GM12892 (cell line): ENCODE measurements around the gene TMEM187. TPM values are rescaled to one million over a fixed set of nuclear protein-coding genes. Genes with fewer than 3 reads are reported as not detected.

ENCODE experiments used
- DNase-seq: peaks from one replicate; pipeline ENCODE4 v3.0.0; 2011; ENCODE audit not compliant: insufficient read length
- FAIRE-seq: peaks from 2 replicates; lab custom pipeline; 2011; peaks lifted over from hg19 to GRCh38; lab: Jason Lieb, UNC
- POLR2A ChIP-seq: IDR thresholded peaks from 2 replicates; pipeline ENCODE4 v1.6.1; 2011; ENCODE audit warnings: low read depth, low read length, control low read depth
- POLR2AphosphoS5 ChIP-seq: IDR thresholded peaks from 2 replicates; pipeline ENCODE4 v1.6.1; 2011; ENCODE audit warnings: low read depth, low read length, control low read depth
- TAF1 ChIP-seq: IDR thresholded peaks from 2 replicates; pipeline ENCODE4 v1.6.1; 2011; ENCODE audit warnings: low read depth, mild to moderate bottlenecking, control low read depth, low read length, borderline replicate concordance
- polyA plus RNA-seq: library from polyadenylated mRNA; unstranded; fragments of >200 nt; gene quantifications from one replicate; pipeline ENCODE4 v1.2.1, GENCODE V29; 2012; ENCODE audit warnings: missing spikeins, inconsistent platforms; ENCODE audit not compliant: missing spikeins

TMEM187 gene, protein sequence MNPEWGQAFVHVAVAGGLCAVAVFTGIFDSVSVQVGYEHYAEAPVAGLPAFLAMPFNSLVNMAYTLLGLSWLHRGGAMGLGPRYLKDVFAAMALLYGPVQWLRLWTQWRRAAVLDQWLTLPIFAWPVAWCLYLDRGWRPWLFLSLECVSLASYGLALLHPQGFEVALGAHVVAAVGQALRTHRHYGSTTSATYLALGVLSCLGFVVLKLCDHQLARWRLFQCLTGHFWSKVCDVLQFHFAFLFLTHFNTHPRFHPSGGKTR
- polyA plus RNA-seq, result 2.2 TPM

DNA sequence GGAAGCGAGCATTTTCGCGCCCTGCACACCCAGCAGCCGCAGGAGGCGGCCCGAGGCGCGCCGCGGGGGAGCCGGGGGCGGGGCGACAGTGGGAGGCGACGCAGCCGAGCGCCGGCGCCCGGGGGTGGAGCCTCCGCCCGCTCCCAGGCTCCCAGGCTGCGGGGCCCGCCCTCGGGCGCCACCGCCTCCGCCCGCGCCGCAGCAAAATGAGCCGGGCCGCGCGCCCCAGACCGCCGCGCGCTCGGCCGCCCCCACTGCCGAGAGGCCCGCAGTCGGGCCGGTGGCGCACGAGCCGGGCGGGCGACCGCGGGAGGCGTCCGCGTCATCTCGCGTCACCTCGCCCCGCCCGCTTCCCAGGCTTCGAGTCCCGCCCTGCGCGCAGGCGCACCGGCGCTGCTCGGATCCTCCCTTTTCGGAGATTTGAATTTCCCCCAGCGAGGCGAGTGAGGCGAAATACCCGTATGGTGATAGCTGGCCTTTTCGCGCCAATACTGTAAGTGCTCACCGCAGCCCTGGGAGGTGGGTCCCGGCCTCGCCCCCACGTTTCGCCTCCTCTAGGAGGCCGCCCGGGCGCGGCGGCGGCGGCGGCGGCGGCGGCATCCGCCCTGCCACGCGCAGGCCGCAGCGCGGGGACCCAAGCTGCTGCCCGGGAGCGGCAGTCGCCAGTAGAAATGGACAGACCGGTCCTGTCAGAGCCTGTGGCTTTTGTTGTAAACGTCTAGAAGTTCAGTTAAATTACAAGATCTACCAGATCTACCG lies at the start of gene TMEM187:
Gene TMEM187, plus strand, starts transcription at position 387 of the 759 bp plus-strand sequence. CDS start 9,309 bp downstream, outside the sequence.
- FAIRE-seq (no peak), DNase-seq (peak; percentile 93)
- TF ChIP-seq POLR2A (peak; percentile 70; the same call in 1 of the 2 replicates), TAF1 (no peak; the same call in 1 of the 2 replicates), POLR2AphosphoS5 (0 out of 2 replicates have a peak, but pooled peaks have one; percentile 10)

DNA sequence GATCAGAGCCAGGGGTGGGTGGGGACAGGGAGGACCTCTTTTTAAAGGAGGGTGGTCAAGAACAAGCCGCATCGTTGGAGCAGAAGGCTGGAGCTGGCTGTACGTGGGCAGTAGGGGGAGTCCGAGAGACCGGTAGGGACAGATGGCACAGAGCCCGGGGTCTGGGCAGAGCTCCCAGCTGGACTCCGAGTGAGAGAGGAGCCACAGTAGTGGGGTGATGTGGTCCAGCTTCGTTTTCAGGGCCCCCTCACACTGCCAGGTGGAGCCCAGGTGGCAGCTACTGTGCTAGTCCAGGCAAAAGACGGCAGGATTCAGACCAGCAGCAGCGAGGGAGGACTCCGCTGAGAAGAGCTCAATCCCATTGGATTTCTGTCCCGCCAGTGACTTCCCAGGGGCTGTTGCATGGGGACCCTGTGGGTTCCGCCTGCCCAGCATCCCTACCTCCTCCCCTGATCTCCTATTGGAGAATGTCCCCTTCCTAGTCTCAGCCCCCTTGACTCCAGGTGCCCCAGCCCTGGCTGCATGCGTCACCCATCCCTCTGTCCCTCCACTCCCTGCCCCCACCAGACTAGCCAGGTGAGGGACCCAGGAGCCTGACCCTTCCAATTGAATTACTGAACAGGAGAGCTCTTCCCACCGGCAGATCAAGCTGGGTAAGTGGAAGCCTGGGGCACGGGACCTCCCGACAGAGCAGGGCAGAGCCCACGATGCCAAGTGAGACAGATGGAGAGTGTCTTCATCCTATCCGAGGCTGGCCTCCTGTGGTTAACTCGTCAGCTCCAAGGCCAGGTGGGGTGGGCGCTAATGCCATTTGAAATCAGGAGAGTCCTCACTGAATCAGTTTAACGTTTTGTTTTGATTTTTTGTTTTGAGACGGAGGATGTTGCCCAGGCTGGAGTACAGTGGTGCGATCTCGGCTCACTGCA lies 49.4 kb upstream of the TMEM187 start:
- FAIRE-seq (peak; percentile 30), DNase-seq (no peak)
- TF ChIP-seq POLR2AphosphoS5 (no peak), POLR2A (no peak)

DNA sequence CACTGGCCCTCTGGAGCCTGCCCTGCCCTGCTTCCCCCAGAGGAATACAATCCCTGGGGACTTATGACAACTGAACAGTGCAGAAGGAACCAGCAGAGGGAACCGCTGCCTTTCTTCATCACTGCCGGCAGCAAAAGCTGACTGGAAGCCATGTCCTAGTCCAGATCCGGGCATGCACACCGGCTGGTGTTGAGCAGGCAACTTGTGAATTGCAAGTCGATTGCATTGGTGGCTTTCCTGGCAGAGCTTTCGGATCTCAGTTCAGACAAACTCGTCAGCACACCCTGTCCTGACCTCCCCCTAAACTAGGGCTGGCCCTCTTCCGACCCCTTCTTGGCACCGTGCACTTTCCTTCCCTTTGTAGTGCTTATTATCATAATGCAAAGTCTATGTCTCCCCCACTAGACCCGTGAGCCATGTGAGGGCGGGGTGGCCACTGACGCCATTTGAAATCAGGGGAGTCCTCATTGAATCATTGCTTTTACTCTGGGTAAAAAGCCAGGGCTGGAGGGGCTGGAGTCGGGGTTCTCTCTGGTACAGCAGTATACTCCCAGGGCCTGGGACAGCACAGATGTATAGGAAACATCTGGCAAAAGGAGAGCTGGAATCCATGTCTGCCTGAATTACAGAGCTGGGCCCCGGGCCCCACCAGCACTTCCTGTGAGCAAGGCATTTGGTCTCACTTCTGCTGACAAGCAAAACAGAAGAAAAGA lies 48.2 kb upstream of the TMEM187 start:
- FAIRE-seq, result peak; percentile 78
- no peak for DNase-seq
- TF ChIP-seq TAF1 (no peak), POLR2AphosphoS5 (no peak), POLR2A (no peak)

- TF ChIP-seq POLR2AphosphoS5 (peak; percentile 95), POLR2A (peak; percentile 89), TAF1 (peak; percentile 63; the same call in 1 of the 2 replicates)
- FAIRE-seq (no peak), DNase-seq (no peak)
Measured at GRCh38 chrX:153925387-153925738, 47.2 kb upstream of the TMEM187 start.

DNA sequence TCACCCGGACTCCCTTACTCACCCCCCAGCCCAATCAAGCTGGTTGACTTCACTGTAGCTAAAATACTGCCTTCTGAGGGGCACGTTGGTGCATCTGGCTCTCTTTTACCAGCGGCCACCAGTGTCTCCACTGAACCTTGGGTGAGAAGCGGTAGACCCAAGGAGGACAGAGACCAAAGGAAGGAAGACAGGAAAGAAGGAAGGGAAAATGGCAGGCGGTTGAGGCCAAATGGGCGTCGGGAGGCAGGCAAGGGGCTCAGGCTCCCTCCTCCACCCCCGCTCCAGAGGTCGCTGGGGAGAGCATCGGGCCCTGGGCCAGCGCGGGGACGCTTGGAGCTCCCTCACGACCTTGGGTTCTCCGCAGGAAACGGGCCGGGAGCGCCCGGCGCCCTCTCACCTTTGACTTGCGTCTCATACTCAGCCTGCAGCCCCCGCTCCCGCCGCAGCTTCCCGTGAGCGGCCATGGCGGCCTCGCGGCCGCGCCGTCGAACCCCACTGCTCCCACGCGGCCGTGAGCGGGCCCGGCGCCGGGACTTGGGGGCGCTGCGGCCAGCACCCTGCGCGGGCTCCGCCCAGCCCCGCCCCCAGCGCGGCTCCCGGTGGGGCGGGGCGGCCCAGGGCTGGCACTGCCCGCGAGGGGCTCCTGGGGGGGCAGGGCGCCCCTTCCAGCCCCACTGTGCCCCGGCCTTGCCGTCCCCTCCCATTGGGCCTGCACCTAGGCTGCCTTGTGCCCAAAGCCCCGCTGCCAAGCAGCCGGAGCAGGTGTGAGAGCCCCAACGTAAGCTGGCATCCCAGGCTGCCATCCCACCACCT lies 46.6 kb upstream of the TMEM187 start, which contains the start of gene ARHGAP4:
Gene ARHGAP4, minus strand, starts transcription at position 526 of the 813 bp plus-strand sequence. Its CDS starts 62 bp downstream, at position 464.
- FAIRE-seq, result peak; percentile 78

DNA sequence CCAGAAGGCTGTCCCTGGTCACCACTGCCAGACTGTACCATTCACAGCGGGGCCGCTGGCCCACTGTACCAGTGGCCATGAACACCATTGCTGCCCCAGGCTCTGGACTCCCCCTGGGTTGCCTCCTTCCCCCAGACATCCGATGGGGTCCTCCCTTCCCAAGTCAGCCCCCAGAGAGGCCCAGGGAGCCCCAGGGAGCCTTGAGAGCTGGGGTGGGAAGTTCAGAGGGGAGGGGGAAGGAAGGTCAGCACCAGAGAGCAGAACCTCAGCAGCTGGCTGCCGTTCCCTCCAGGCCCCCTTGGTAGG lies 46.0 kb upstream of the TMEM187 start:
- FAIRE-seq (no peak), DNase-seq (no peak)
- TF ChIP-seq POLR2A (no peak), TAF1 (no peak), POLR2AphosphoS5 (no peak; the same call in 1 of the 2 replicates)

More for the DNA sequence above, 46.6 kb upstream of the TMEM187 start, which contains the start of gene ARHGAP4:
- no peak for TF ChIP-seq TAF1
- peak; percentile 80; the same call in 1 of the 2 replicates for TF ChIP-seq POLR2AphosphoS5
- TF ChIP-seq POLR2A, result peak; percentile 73
- no peak for DNase-seq

- FAIRE-seq, result peak; percentile 100
- DNase-seq, result peak; percentile 85
- TF ChIP-seq TAF1, result 0 out of 2 replicates have a peak, but pooled peaks have one; percentile 24
- peak; percentile 69 for TF ChIP-seq POLR2AphosphoS5
- peak; percentile 80 for TF ChIP-seq POLR2A
Measured at GRCh38 chrX:153926858-153927671, 45.5 kb upstream of the TMEM187 start.

- TF ChIP-seq TAF1 (no peak), POLR2A (peak; percentile 1; the same call in 1 of the 2 replicates), POLR2AphosphoS5 (no peak)
- DNase-seq, result no peak
- no peak for FAIRE-seq
Measured at GRCh38 chrX:153927672-153927921, 45.0 kb upstream of the TMEM187 start.
